OCI-LY1 (cell line): ENCODE measurements around the gene TTLL11.

Experiments
- H2AFZ ChIP-seq: fragments of 200-600 bp; sonication (generic), shearing (Covaris generic); 2 replicates; pipeline ENCODE4 v1.6.0; 2014; ENCODE audit warnings: antibody characterized with exemption, mild to moderate bottlenecking, low read length
- H3F3A ChIP-seq: fragments of 200-600 bp; sonication (generic), shearing (Covaris generic); 2 replicates; pipeline ENCODE4 v1.6.0; 2014; ENCODE audit warnings: mild to moderate bottlenecking, antibody characterized with exemption, low read length, moderate library complexity; ENCODE audit not compliant: insufficient read depth
- H3K27ac ChIP-seq: fragments of 200-600 bp; sonication (generic); 2 replicates; pipeline ENCODE4 v1.5.1; 2014; ENCODE audit warnings: low read length, mixed run types, mild to moderate bottlenecking, low read depth; ENCODE audit not compliant: poor library complexity, severe bottlenecking
- H3K27me3 ChIP-seq: fragments of 200-600 bp; sonication (generic); 2 replicates; pipeline ENCODE4 v1.6.0; 2014; ENCODE audit warnings: antibody characterized with exemption, mild to moderate bottlenecking, low read length, moderate library complexity; ENCODE audit not compliant: insufficient read depth
- H3K36me3 ChIP-seq: fragments of 200-600 bp; sonication (generic); 2 replicates; pipeline ENCODE4 v1.6.1; 2014; ENCODE audit warnings: mild to moderate bottlenecking, antibody characterized with exemption, low read length, moderate library complexity, mixed read lengths; ENCODE audit not compliant: insufficient read depth
- H3K4me1 ChIP-seq: fragments of 200-600 bp; sonication (generic); 2 replicates; pipeline ENCODE4 v1.5.1; 2014; ENCODE audit warnings: mild to moderate bottlenecking, low read length, moderate library complexity; ENCODE audit not compliant: insufficient read depth, severe bottlenecking
- H3K4me2 ChIP-seq: fragments of 200-600 bp; sonication (generic), shearing (Covaris generic); 2 replicates; pipeline ENCODE4 v1.6.1; 2014; ENCODE audit warnings: low read length
- H3K4me3 ChIP-seq: fragments of 200-600 bp; sonication (generic); 2 replicates; pipeline ENCODE4 v1.5.1; 2014; ENCODE audit warnings: low read length, low read depth, mild to moderate bottlenecking, mixed read lengths; ENCODE audit not compliant: poor library complexity, severe bottlenecking
- H3K79me2 ChIP-seq: fragments of 200-600 bp; shearing (Covaris generic); 2 replicates; pipeline ENCODE4 v1.6.1; 2016; ENCODE audit warnings: mixed run types, low read length, mixed read lengths; ENCODE audit not compliant: insufficient read depth
- H3K9ac ChIP-seq: fragments of 200-600 bp; sonication (generic), shearing (Covaris generic); 2 replicates; pipeline ENCODE4 v1.6.1; 2014; ENCODE audit warnings: mild to moderate bottlenecking, low read length, mixed read lengths
- H3K9me2 ChIP-seq: fragments of 200-600 bp; sonication (generic), shearing (Covaris generic); 2 replicates; pipeline ENCODE4 v1.6.1; 2014; ENCODE audit warnings: low read depth, mild to moderate bottlenecking, low read length, mixed read lengths
- H3K9me3 ChIP-seq: fragments of 200-600 bp; shearing (Covaris generic); 2 replicates; pipeline ENCODE4 v1.6.1; 2014; ENCODE audit warnings: low read length, mixed read lengths
- H4K20me1 ChIP-seq: fragments of 200-600 bp; sonication (generic), shearing (Covaris generic); 2 replicates; pipeline ENCODE4 v1.6.0; 2016; ENCODE audit warnings: mild to moderate bottlenecking, low read length; ENCODE audit not compliant: insufficient read depth
- CTCF ChIP-seq: fragments of 200-600 bp; sonication (generic), shearing (Covaris generic); IDR thresholded peaks from 2 replicates; pipeline ENCODE4 v1.5.1; 2017; ENCODE audit warnings: mild to moderate bottlenecking, antibody characterized with exemption, low read length, moderate library complexity, mixed read lengths
- EZH2 ChIP-seq: fragments of 200-600 bp; sonication (generic), shearing (Covaris generic); IDR thresholded peaks from 2 replicates; pipeline ENCODE4 v1.8.0; 2017; ENCODE audit warnings: borderline replicate concordance, mixed run types, mild to moderate bottlenecking, antibody characterized with exemption, low read length, moderate library complexity, mixed read lengths

TTLL11 gene

GRCh38 chr9:121807823-121808278 lies 285.3 kb downstream of the TTLL11 start:
- Histone ChIP-seq H3K36me3 (no peaks in the 10 kb centered on the region; the same call in 1 of the 2 replicates), H3K4me3 (no peak overlapping the region), H2AFZ (no peak overlapping the region)

GRCh38 chr9:121807069-121807822 lies 285.9 kb downstream of the TTLL11 start:
- Histone ChIP-seq H3F3A (no peaks in the 10 kb centered on the region), H3K9me3 (no peaks in the 10 kb centered on the region), H3K79me2 (no peaks in the 10 kb centered on the region), H3K4me3 (no peak overlapping the region), H3K27me3 (no peaks in the 10 kb centered on the region), H3K4me2 (no peak overlapping the region), H3K9me2 (no peaks in the 10 kb centered on the region), H4K20me1 (no peaks in the 10 kb centered on the region), H3K4me1 (no peaks in the 10 kb centered on the region), H3K36me3 (no peaks in the 10 kb centered on the region; the same call in 1 of the 2 replicates), H3K9ac (no peak overlapping the region), H3K27ac (no peak overlapping the region), H2AFZ (no peak overlapping the region)
- no peak for TF ChIP-seq CTCF
- TF ChIP-seq EZH2, result no peak

More at GRCh38 chr9:121807823-121808278, 285.3 kb downstream of the TTLL11 start:
- no peak overlapping the region for H3K4me2 ChIP-seq
- no peaks in the 10 kb centered on the region for H3K27me3 ChIP-seq
- H3K27ac ChIP-seq, result no peak overlapping the region
- no peaks in the 10 kb centered on the region for H4K20me1 ChIP-seq
- H3K4me1 ChIP-seq, result no peaks in the 10 kb centered on the region
- H3K79me2 ChIP-seq, result no peaks in the 10 kb centered on the region
- H3K9me3 ChIP-seq, result no peaks in the 10 kb centered on the region
- no peaks in the 10 kb centered on the region for H3F3A ChIP-seq
- no peak overlapping the region for H3K9ac ChIP-seq
- no peaks in the 10 kb centered on the region for H3K9me2 ChIP-seq
- TF ChIP-seq CTCF, result no peak

GRCh38 chr9:121802753-121803152 lies 290.4 kb downstream of the TTLL11 start:
- Histone ChIP-seq H3K4me3 (no peak overlapping the region), H4K20me1 (no peaks in the 10 kb centered on the region), H3K27ac (no peak overlapping the region), H3K4me2 (no peak overlapping the region), H2AFZ (no peak overlapping the region), H3K36me3 (no peaks in the 10 kb centered on the region; the same call in 1 of the 2 replicates), H3K9me2 (no peaks in the 10 kb centered on the region), H3K9me3 (no peaks in the 10 kb centered on the region), H3K9ac (no peak overlapping the region), H3K27me3 (no peaks in the 10 kb centered on the region), H3F3A (no peaks in the 10 kb centered on the region), H3K79me2 (no peaks in the 10 kb centered on the region), H3K4me1 (no peaks in the 10 kb centered on the region)
- TF ChIP-seq EZH2 (no peak), CTCF (no peak)
